Measurements from ENCODE around the gene C11orf21. TPM values are rescaled to one million over a fixed set of nuclear protein-coding genes. Genes with fewer than 3 reads are reported as not detected.

The C11orf21 gene
- polyA plus RNA-seq, 3 donors, result 10.8 to 135 (median 13.1) TPM

DNA sequence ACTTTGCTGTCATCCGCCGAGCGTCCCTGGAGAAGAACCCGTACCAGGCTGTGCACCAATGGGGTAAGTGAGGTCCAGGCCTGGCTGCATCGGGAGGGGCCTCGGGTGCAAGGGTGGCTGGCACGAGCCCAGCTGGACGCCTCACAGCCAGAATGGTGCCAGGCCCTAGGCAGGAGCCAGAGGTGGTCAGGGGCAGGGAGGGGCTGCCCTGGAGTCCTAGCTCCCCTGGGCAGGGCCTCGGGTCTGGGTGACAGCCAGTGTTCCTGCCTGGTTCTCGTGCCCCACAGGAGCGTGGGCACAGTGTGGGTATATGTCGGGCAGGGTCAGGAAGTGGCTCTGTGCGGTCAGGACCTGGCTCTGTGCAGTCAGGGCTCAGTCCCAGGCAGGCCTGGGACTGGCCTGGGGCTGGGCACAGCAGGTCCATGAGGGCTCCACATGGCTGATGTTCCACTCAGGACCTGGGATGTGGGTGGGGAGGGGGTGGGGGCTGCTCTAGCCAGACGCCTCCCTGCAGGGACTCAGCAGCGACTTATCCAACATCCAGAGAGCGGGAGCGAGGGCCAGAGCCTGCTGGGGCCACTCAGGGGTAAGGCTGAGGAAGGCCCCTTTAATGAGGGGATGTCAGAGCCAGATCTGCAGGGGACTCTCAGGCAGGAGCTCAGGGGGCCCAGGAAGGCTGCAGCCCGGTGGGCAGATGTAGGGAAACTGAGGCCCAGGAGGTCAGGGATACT, 1.3 kb upstream of the C11orf21 start:
- peaks cover 0 to 2% (median 0%) of the 10 kb centered on the region in 3 donors for H3K27me3 Mint-ChIP-seq (ENCODE audit: low read depth in 3 of 3)
- Histone ChIP-seq H3K4me1 (ENCODE audit: control insufficient read depth in 1 of 2, insufficient read depth in 2 of 2, low read length in 2 of 2) (peaks cover 74 to 85% of the 10 kb centered on the region in 2 donors), H3K4me3 (replicated peaks in 1 of 3; ENCODE audit: low read depth in 2 of 3, low read length in 3 of 3) (peak overlapping the region; percentile 42 to 86 (median 76)), H3K9ac (ENCODE audit: insufficient read depth, low read length, poor library complexity, severe bottlenecking) (peak overlapping the region; percentile 72), H3K9me3 (replicated peaks in 1 of 2; ENCODE audit: control insufficient read depth in 1 of 2, insufficient read depth in 1 of 2, low read length in 2 of 2) (no peaks in the 10 kb centered on the region), H2AFZ (ENCODE audit: insufficient read depth, low read depth, low read length, poor library complexity, severe bottlenecking) (peak overlapping the region; percentile 66), H4K20me1 (ENCODE audit: insufficient read depth, low read length) (peaks cover 62% of the 10 kb centered on the region), H3K27me3 (ENCODE audit: control insufficient read depth in 2 of 2, insufficient read depth in 2 of 2, low read length in 2 of 2) (no peaks in the 10 kb centered on the region), H3K79me2 (ENCODE audit: insufficient read depth, low read length) (peaks cover 88% of the 10 kb centered on the region), H3K36me3 (replicated peaks in 1 of 2; ENCODE audit: control insufficient read depth in 1 of 2, insufficient read depth in 2 of 2, low read length in 2 of 2) (peaks cover 14 to 15% of the 10 kb centered on the region in 2 donors), H3K27ac (ENCODE audit: low read depth in 1 of 2, low read length in 2 of 2) (peak overlapping the region; percentile 87 to 91), H3K4me2 (replicated peaks; ENCODE audit: extremely low read depth, low read length, poor library complexity, severe bottlenecking) (peak overlapping the region; percentile 99)
- peaks cover 66% of the 10 kb centered on the region for H3K4me1 Mint-ChIP-seq
- 7% methylated on average over 18 of the region's 18 CpGs for WGBS (ENCODE audit: insufficient coverage)
- no peaks in the 10 kb centered on the region for H3K9me3 Mint-ChIP-seq
- H3K4me3 Mint-ChIP-seq, result peak overlapping the region; percentile 88 to 96
- H3K36me3 Mint-ChIP-seq, result peaks cover 12 to 31% of the 10 kb centered on the region in 2 donors
- no peak for TF ChIP-seq CTCF (IDR thresholded peaks at IDR 0.05)
- H3K27ac Mint-ChIP-seq, result peak overlapping the region; percentile 87 to 96 (median 94)
- intact Hi-C loops (cut with micrococcal nuclease), result loop anchor here in 1 of 2 donors (1.0 to 10.0 kb wide), 5 partner anchors 36 to 582 kb away; partner anchors contain the start of genes CDKN1C and TSSC4
- peak in 2 of 3 donors; percentile 20 to 29 for DNase-seq

GRCh38 chr11:2302306-2302895, 683 bp upstream of the C11orf21 start:
- H4K20me1 ChIP-seq (ENCODE audit: insufficient read depth, low read length), result peaks cover 62% of the 10 kb centered on the region
- peak overlapping the region; percentile 87 to 91 for H3K27ac ChIP-seq (ENCODE audit: low read depth in 1 of 2, low read length in 2 of 2)
- intact Hi-C loops (cut with micrococcal nuclease), result loop anchor here in 1 of 2 donors (1.0 to 10.0 kb wide), 5 partner anchors 35 to 582 kb away; partner anchors contain the start of genes CDKN1C and TSSC4
- H3K9ac ChIP-seq (ENCODE audit: insufficient read depth, low read length, poor library complexity, severe bottlenecking), result peak overlapping the region; percentile 72
- H3K4me3 ChIP-seq (replicated peaks in 1 of 3; ENCODE audit: low read depth in 2 of 3, low read length in 3 of 3), result peak overlapping the region; percentile 42 to 86 (median 76)
- H3K27me3 ChIP-seq (ENCODE audit: control insufficient read depth in 2 of 2, insufficient read depth in 2 of 2, low read length in 2 of 2), result no peaks in the 10 kb centered on the region
- WGBS (ENCODE audit: insufficient coverage), result 0% methylated on average over 11 of the region's 16 CpGs
- H3K36me3 ChIP-seq (replicated peaks in 1 of 2; ENCODE audit: control insufficient read depth in 1 of 2, insufficient read depth in 2 of 2, low read length in 2 of 2), result peaks cover 21% of the 10 kb centered on the region in 2 donors
- Mint-ChIP-seq H3K4me1 (peaks cover 67% of the 10 kb centered on the region), H3K27me3 (ENCODE audit: low read depth in 3 of 3) (peaks cover 0 to 1% (median 0%) of the 10 kb centered on the region in 3 donors), H3K9me3 (no peaks in the 10 kb centered on the region), H3K27ac (peak overlapping the region; percentile 87 to 96 (median 94)), H3K36me3 (peaks cover 16 to 33% of the 10 kb centered on the region in 2 donors), H3K4me3 (peak overlapping the region; percentile 88 to 96)
- peak overlapping the region; percentile 99 for H3K4me2 ChIP-seq (replicated peaks; ENCODE audit: extremely low read depth, low read length, poor library complexity, severe bottlenecking)
- peaks cover 81% of the 10 kb centered on the region for H3K79me2 ChIP-seq (ENCODE audit: insufficient read depth, low read length)
- no peak for TF ChIP-seq CTCF (IDR thresholded peaks at IDR 0.05)
- peaks cover 68 to 80% of the 10 kb centered on the region in 2 donors for H3K4me1 ChIP-seq (ENCODE audit: control insufficient read depth in 1 of 2, insufficient read depth in 2 of 2, low read length in 2 of 2)
- H2AFZ ChIP-seq (ENCODE audit: insufficient read depth, low read depth, low read length, poor library complexity, severe bottlenecking), result peak overlapping the region; percentile 66
- peak; percentile 24 to 40 (median 31) for DNase-seq
- no peaks in the 10 kb centered on the region for H3K9me3 ChIP-seq (replicated peaks in 1 of 2; ENCODE audit: control insufficient read depth in 1 of 2, insufficient read depth in 1 of 2, low read length in 2 of 2)

Data from CD14-positive monocyte (primary cell).